WI38 (cell line): ENCODE measurements around the gene SBK3.
"Not testable (repeated sequence)": the region's sequence is repeated elsewhere in the genome, so short reads cannot be mapped to it uniquely, and the experiment has no call there.

ENCODE experiments used
- H3K4me3 ChIP-seq: 2 replicates; pipeline ENCODE4 v1.5.1; 2011; ENCODE audit warnings: low read depth, mild to moderate bottlenecking, control low read depth, low read length
- CTCF ChIP-seq: IDR thresholded peaks from 2 replicates; pipeline ENCODE4 v1.5.1; 2012; ENCODE audit warnings: low read depth, mild to moderate bottlenecking, control low read depth, low read length

SBK3 gene

GRCh38 chr19:55580628-55581144 is 35.3 kb upstream of the SBK3 start, which contains the start of gene ZNF579:
TSS of gene ZNF579 (minus strand) at chr19:55580848. CDS start at chr19:55579639, 1,209 bp downstream.
- H3K4me3 ChIP-seq, result peak within 1 kb of the TSS; percentile 82
- TF ChIP-seq CTCF, result no peak

- H3K4me3 ChIP-seq, result peak overlapping the region; percentile 82
- TF ChIP-seq CTCF, result no peak
Measured at GRCh38 chr19:55579766-55580621, 34.7 kb upstream of the SBK3 start.

- TF ChIP-seq CTCF, result no peak
- H3K4me3 ChIP-seq, result peak overlapping the region; percentile 82
Measured at GRCh38 chr19:55578761-55579747, 33.7 kb upstream of the SBK3 start.

- no peak overlapping the region for H3K4me3 ChIP-seq
- no peak for TF ChIP-seq CTCF
Measured at GRCh38 chr19:55578031-55578760, 32.9 kb upstream of the SBK3 start.

GRCh38 chr19:55576746-55577145 is 31.4 kb upstream of the SBK3 start:
- TF ChIP-seq CTCF, result no peak
- no peak overlapping the region for H3K4me3 ChIP-seq

- H3K4me3 ChIP-seq, result not testable (repeated sequence)
Measured at GRCh38 chr19:55573929-55574328, 28.6 kb upstream of the SBK3 start.

- H3K4me3 ChIP-seq, result not testable (repeated sequence)
Measured at GRCh38 chr19:55569477-55569876, 24.1 kb upstream of the SBK3 start.
